Mesenchymal stem cell (in vitro differentiated cells and primary cell): ENCODE data around the gene OAF.

ENCODE experiments used
- DNase-seq: peaks from one replicate; pipeline ENCODE4 v3.0.0-alpha.2; 2013
- H2AFZ ChIP-seq: one replicate; pipeline ENCODE4 v1.6.1; 2013; ENCODE audit warnings: low read depth, mild to moderate bottlenecking, control low read depth, inconsistent platforms, low read length, moderate library complexity
- H2AK5ac ChIP-seq: 2 replicates; pipeline ENCODE4 v1.6.1; 2013; ENCODE audit warnings: low read length, moderate library complexity, mild to moderate bottlenecking, inconsistent platforms; ENCODE audit not compliant: severe bottlenecking
- H2BK120ac ChIP-seq: one replicate; pipeline ENCODE4 v1.6.1; 2013; ENCODE audit warnings: low read depth, mild to moderate bottlenecking, inconsistent platforms, low read length, moderate library complexity
- H2BK12ac ChIP-seq, 2 experiments: one replicate each; pipeline ENCODE4 v1.6.1; 2013; ENCODE audit warnings: inconsistent platforms in 2 of 2, low read length in 2 of 2, mild to moderate bottlenecking in 2 of 2, moderate library complexity in 2 of 2, control low read depth in 1 of 2
- H2BK15ac ChIP-seq: one replicate; pipeline ENCODE4 v1.6.1; 2013; ENCODE audit warnings: mild to moderate bottlenecking, low read depth, inconsistent platforms; ENCODE audit not compliant: poor library complexity, severe bottlenecking
- H2BK5ac ChIP-seq: 2 replicates; pipeline ENCODE4 v1.6.1; 2013; ENCODE audit warnings: low read depth, mild to moderate bottlenecking, low read length, control low read depth, inconsistent platforms; ENCODE audit not compliant: poor library complexity, severe bottlenecking
- H3K14ac ChIP-seq, 2 experiments: one replicate each; pipeline ENCODE4 v1.6.1; 2013; ENCODE audit warnings: inconsistent platforms in 2 of 2, low read length in 2 of 2, control low read depth in 1 of 2, mild to moderate bottlenecking in 1 of 2, moderate library complexity in 1 of 2
- H3K18ac ChIP-seq, 2 experiments: one replicate each; pipeline ENCODE4 v1.6.1; 2013; ENCODE audit warnings: inconsistent platforms in 2 of 2, low read length in 2 of 2, control low read depth in 1 of 2, low read depth in 1 of 2, mild to moderate bottlenecking in 1 of 2
- H3K23ac ChIP-seq, 2 experiments: one replicate each; pipeline ENCODE4 v1.6.1; 2013; ENCODE audit warnings: inconsistent platforms in 2 of 2, low read length in 2 of 2, mild to moderate bottlenecking in 2 of 2, moderate library complexity in 2 of 2, control low read depth in 1 of 2
- H3K27ac ChIP-seq: 2 replicates; pipeline ENCODE4 v1.5.1; 2013; ENCODE audit warnings: mild to moderate bottlenecking, moderate library complexity, low read length, control low read depth, inconsistent platforms; ENCODE audit not compliant: poor library complexity, severe bottlenecking
- H3K27me3 ChIP-seq, 2 experiments: 2 replicates each; pipeline versions ENCODE4 v1.6.1 to v1.7.0; 2013; ENCODE audit warnings: low read length in 2 of 2, mild to moderate bottlenecking in 2 of 2, moderate library complexity in 2 of 2, control low read depth in 1 of 2, inconsistent platforms in 1 of 2; ENCODE audit not compliant: control insufficient read depth in 1 of 2, insufficient read depth in 1 of 2
- H3K36me3 ChIP-seq, 2 experiments: 2 replicates each; pipeline versions ENCODE4 v1.6.1 to v1.7.0; 2013; ENCODE audit warnings: low read length in 2 of 2, control low read depth in 1 of 2, inconsistent platforms in 1 of 2, low read depth in 1 of 2, mild to moderate bottlenecking in 1 of 2; ENCODE audit not compliant: insufficient read depth in 2 of 2, control insufficient read depth in 1 of 2
- H3K4ac ChIP-seq, 2 experiments: one replicate each; pipeline ENCODE4 v1.6.1; 2013; ENCODE audit warnings: inconsistent platforms in 2 of 2, low read length in 2 of 2, mild to moderate bottlenecking in 2 of 2, moderate library complexity in 2 of 2, control low read depth in 1 of 2, low read depth in 1 of 2
- H3K4me1 ChIP-seq: 2 replicates; pipeline ENCODE4 v1.6.1; 2013; ENCODE audit warnings: low read depth, low read length, control low read depth; ENCODE audit not compliant: control insufficient read depth, insufficient read depth
- H3K4me2 ChIP-seq: 2 replicates; pipeline ENCODE4 v1.6.1; 2013; ENCODE audit warnings: low read length, mild to moderate bottlenecking, inconsistent platforms; ENCODE audit not compliant: poor library complexity, severe bottlenecking
- H3K4me3 ChIP-seq, 2 experiments: 2 replicates each; pipeline versions ENCODE4 v1.5.1 to v1.7.0; 2013; ENCODE audit warnings: low read length in 2 of 2, mild to moderate bottlenecking in 2 of 2, control low read depth in 1 of 2, low read depth in 1 of 2; ENCODE audit not compliant: insufficient read depth in 1 of 2
- H3K79me1 ChIP-seq: replicated peaks from 2 replicates; pipeline ENCODE4 v1.6.1; 2013; ENCODE audit warnings: mild to moderate bottlenecking, control low read depth, low read length, inconsistent platforms; ENCODE audit not compliant: poor library complexity, severe bottlenecking
- H3K9ac ChIP-seq: 2 replicates; pipeline ENCODE4 v1.7.0; 2013; ENCODE audit warnings: mild to moderate bottlenecking, low read length, moderate library complexity
- H3K9me3 ChIP-seq: 2 replicates; pipeline ENCODE4 v1.7.0; 2013; ENCODE audit warnings: mild to moderate bottlenecking, low read length; ENCODE audit not compliant: control insufficient read depth
- H4K8ac ChIP-seq: one replicate; pipeline ENCODE4 v1.6.1; 2013; ENCODE audit warnings: inconsistent platforms, mild to moderate bottlenecking, low read length, moderate library complexity
- H4K91ac ChIP-seq: one replicate; pipeline ENCODE4 v1.6.1; 2013; ENCODE audit warnings: mild to moderate bottlenecking, low read length, inconsistent platforms
- WGBS: methylation state at CpG from one replicate; pipeline ENCODE4 v1.1.7; 2013; ENCODE audit warnings: mixed read lengths; 5-methylcytosine and 5-hydroxymethylcytosine counted together

Gene OAF

GRCh38 chr11:120172054-120172911 lies 38.5 kb upstream of the OAF start:
- Histone ChIP-seq H3K14ac (peak overlapping the region in 1 of 2 experiments; percentile 13), H3K18ac (no peak overlapping the region), H3K36me3 (no peaks in the 10 kb centered on the region), H3K27me3 (peaks cover 23 to 75% of the 10 kb centered on the region in 2 experiments), H2BK15ac (no peak overlapping the region), H3K9me3 (no peaks in the 10 kb centered on the region), H4K91ac (no peak overlapping the region), H3K4me1 (peaks cover 16% of the 10 kb centered on the region), H2BK12ac (peak overlapping the region in 1 of 2 experiments; percentile 32), H2AFZ (no peak overlapping the region), H3K27ac (no peak overlapping the region), H2AK5ac (no peak overlapping the region), H3K4ac (no peak overlapping the region), H3K9ac (peak overlapping the region; percentile 35), H2BK5ac (no peak overlapping the region), H2BK120ac (no peak overlapping the region), H3K4me3 (no peak overlapping the region), H4K8ac (no peak overlapping the region), H3K79me1 (no peaks in the 10 kb centered on the region), H3K4me2 (no peak overlapping the region), H3K23ac (no peak overlapping the region)
- WGBS: 31% methylated on average over 24 of the region's 24 CpGs
- DNase-seq: peak; percentile 67

DNA sequence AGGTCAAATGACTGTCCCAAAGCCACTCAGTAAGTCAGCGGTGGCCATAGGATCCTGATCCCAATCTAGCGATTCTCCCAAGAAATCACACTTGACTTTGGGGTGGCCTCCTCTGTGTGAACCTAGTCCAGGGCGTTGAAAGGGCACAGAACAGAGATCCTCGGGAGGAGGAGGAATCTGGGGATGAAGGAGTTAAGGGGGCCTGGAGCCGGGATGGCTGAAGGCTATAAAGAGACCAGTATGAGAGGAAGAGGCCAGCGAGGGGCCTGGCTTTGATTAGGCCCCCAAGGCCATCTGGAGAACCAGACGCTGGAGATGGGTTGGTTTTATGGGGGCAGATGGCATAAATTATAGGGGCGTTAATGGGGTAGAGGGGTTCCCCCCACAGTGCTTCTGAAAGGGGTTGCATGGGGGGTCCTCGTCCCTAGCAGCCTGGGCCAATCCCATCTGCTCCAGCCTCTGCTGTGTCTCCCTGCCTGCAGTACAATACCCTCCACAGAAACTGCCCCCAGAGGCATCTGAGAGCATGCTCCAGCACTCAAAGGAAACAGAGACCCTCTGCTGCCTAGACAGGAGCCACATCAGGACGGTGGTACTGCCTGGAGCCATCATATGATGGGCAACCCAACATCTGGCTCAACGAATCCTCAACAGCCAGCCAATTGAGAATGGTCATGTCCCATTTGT lies 37.7 kb upstream of the OAF start:
- peaks cover 16% of the 10 kb centered on the region for H3K4me1 ChIP-seq
- peaks cover 15 to 74% of the 10 kb centered on the region in 2 experiments for H3K27me3 ChIP-seq
- H3K4me3 ChIP-seq: no peak overlapping the region
- H3K27ac ChIP-seq: no peak overlapping the region
- H2BK12ac ChIP-seq: no peak overlapping the region
- no peaks in the 10 kb centered on the region for H3K36me3 ChIP-seq
- DNase-seq: no peak
- no peak overlapping the region for H4K8ac ChIP-seq
- H2BK15ac ChIP-seq: no peak overlapping the region
- H3K4me2 ChIP-seq: no peak overlapping the region
- no peak overlapping the region for H2AFZ ChIP-seq
- no peaks in the 10 kb centered on the region for H3K79me1 ChIP-seq
- peak overlapping the region in 1 of 2 experiments; percentile 33 for H3K14ac ChIP-seq
- H3K9ac ChIP-seq: no peak overlapping the region
- H2AK5ac ChIP-seq: no peak overlapping the region
- H3K18ac ChIP-seq: no peak overlapping the region
- 37% methylated on average over 11 of the region's 11 CpGs for WGBS
- no peaks in the 10 kb centered on the region for H3K9me3 ChIP-seq
- H2BK5ac ChIP-seq: no peak overlapping the region
- H3K23ac ChIP-seq: peak overlapping the region in 1 of 2 experiments; percentile 73
- no peak overlapping the region for H4K91ac ChIP-seq
- no peak overlapping the region for H3K4ac ChIP-seq
- H2BK120ac ChIP-seq: no peak overlapping the region

DNA sequence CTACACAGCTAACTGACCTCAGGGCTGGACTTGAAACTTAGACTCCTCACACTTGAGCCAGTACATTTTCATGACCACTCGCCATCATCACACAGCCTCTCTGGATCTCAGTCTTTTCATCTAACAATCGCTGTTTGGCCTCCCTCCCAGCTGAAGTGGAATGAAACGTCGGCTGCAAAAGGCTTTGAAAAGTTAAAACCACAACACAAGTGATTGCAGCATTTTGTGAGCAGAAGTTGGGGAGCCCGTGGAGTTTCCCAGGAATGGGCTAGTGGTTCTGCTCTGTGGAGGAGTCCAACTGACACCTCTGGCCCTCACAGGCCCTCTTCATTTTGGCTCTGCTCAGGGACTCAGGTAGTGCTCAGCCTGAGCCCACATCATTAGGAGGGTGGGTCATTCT lies 37.0 kb upstream of the OAF start:
- 73% methylated on average over 5 of the region's 5 CpGs for WGBS
- Histone ChIP-seq H2AK5ac (no peak overlapping the region), H2BK120ac (no peak overlapping the region), H3K9me3 (no peaks in the 10 kb centered on the region), H2BK15ac (no peak overlapping the region), H3K79me1 (no peaks in the 10 kb centered on the region), H3K4me2 (no peak overlapping the region), H3K18ac (no peak overlapping the region), H3K23ac (peak overlapping the region in 1 of 2 experiments; percentile 73), H3K27ac (no peak overlapping the region), H2AFZ (no peak overlapping the region), H2BK12ac (no peak overlapping the region), H4K8ac (no peak overlapping the region), H3K14ac (peak overlapping the region in 1 of 2 experiments; percentile 33), H3K4ac (no peak overlapping the region), H2BK5ac (no peak overlapping the region), H3K9ac (no peak overlapping the region), H3K4me3 (no peak overlapping the region), H3K27me3 (peaks cover 13 to 70% of the 10 kb centered on the region in 2 experiments), H3K4me1 (peaks cover 10% of the 10 kb centered on the region), H3K36me3 (no peaks in the 10 kb centered on the region), H4K91ac (no peak overlapping the region)
- DNase-seq: no peak

- no peak overlapping the region for H3K4me2 ChIP-seq
- H4K91ac ChIP-seq: no peak overlapping the region
- peaks cover 13 to 70% of the 10 kb centered on the region in 2 experiments for H3K27me3 ChIP-seq
- no peaks in the 10 kb centered on the region for H3K36me3 ChIP-seq
- H3K79me1 ChIP-seq: no peaks in the 10 kb centered on the region
- no peak overlapping the region for H2BK120ac ChIP-seq
- H3K18ac ChIP-seq: no peak overlapping the region
- no peak overlapping the region for H3K14ac ChIP-seq
- no peak overlapping the region for H3K9ac ChIP-seq
- H3K4ac ChIP-seq: no peak overlapping the region
- no peak overlapping the region for H3K27ac ChIP-seq
- no peak overlapping the region for H2BK12ac ChIP-seq
- no peak overlapping the region for H2BK5ac ChIP-seq
- H3K4me3 ChIP-seq: no peak overlapping the region
- H3K23ac ChIP-seq: no peak overlapping the region
- H3K9me3 ChIP-seq: no peaks in the 10 kb centered on the region
- H2BK15ac ChIP-seq: no peak overlapping the region
- H2AK5ac ChIP-seq: no peak overlapping the region
- H2AFZ ChIP-seq: no peak overlapping the region
- no peak for DNase-seq
- 96% methylated on average over 4 of the region's 4 CpGs for WGBS
- no peak overlapping the region for H4K8ac ChIP-seq
- H3K4me1 ChIP-seq: peaks cover under 1% of the 10 kb centered on the region
Observed at GRCh38 chr11:120174866-120175265, 36.0 kb upstream of the OAF start.
